ENCODE data around the gene GPR12.

GPR12 gene

GRCh38 chr13:26759907-26760831 lies at the start of gene GPR12:
Gene GPR12, minus strand, starts transcription at chr13:26760786. Its CDS starts 959 bp downstream, at chr13:26759827.
- DNase-seq: peak in 5 of 51 donors; percentile 6 to 42 (median 23)

GRCh38 chr13:26810095-26810494 lies 49.5 kb upstream of the GPR12 start:
- no peak for DNase-seq

- no peak for DNase-seq
Observed at GRCh38 chr13:26806891-26807290, 46.3 kb upstream of the GPR12 start.

- no peak for DNase-seq
Observed at GRCh38 chr13:26787961-26788360, 27.4 kb upstream of the GPR12 start.

- DNase-seq: no peak
Observed at GRCh38 chr13:26786651-26787295, 26.2 kb upstream of the GPR12 start.

GRCh38 chr13:26785838-26786630 lies 25.4 kb upstream of the GPR12 start:
- DNase-seq: no peak

GRCh38 chr13:26784704-26785639 lies 24.4 kb upstream of the GPR12 start:
- DNase-seq: no peak

GRCh38 chr13:26780411-26780810 lies 19.8 kb upstream of the GPR12 start:
- DNase-seq: no peak

- DNase-seq: no peak
Observed at GRCh38 chr13:26779321-26779720, 18.7 kb upstream of the GPR12 start.

- no peak for DNase-seq
Observed at GRCh38 chr13:26772531-26772930, 11.9 kb upstream of the GPR12 start.

GRCh38 chr13:26771796-26772195 lies 11.2 kb upstream of the GPR12 start:
- DNase-seq: no peak

GRCh38 chr13:26762745-26763345 lies 2.3 kb upstream of the GPR12 start:
- DNase-seq: no peak

- DNase-seq: peak in 1 of 51 donors; percentile 37
Observed at GRCh38 chr13:26760832-26761582, 421 bp upstream of the GPR12 start.

- DNase-seq: peak in 3 of 51 donors; percentile 15 to 39 (median 34)
Observed at GRCh38 chr13:26759249-26759906, 1.2 kb downstream of the GPR12 start.

GRCh38 chr13:26758496-26759157 lies 2.0 kb downstream of the GPR12 start:
- no peak for DNase-seq

- DNase-seq: no peak
Observed at GRCh38 chr13:26756961-26757360, 3.6 kb downstream of the GPR12 start.

- DNase-seq: no peak
Observed at GRCh38 chr13:26752671-26753070, 7.9 kb downstream of the GPR12 start.

GRCh38 chr13:26749905-26750304 lies 10.7 kb downstream of the GPR12 start:
- no peak for DNase-seq
